Pulmonary artery endothelial cell (primary cell): Measurements from ENCODE around the gene SLC43A2. TPM values are rescaled to one million over a fixed set of nuclear protein-coding genes. Genes with fewer than 3 reads are reported as not detected.
A peak's percentile ranks its signal among the peaks of the same experiment; 100 is the strongest.

Experiments used
- DNase-seq: peaks from one replicate; pipeline ENCODE4 v3.0.0-alpha.2; 2011; ENCODE audit warnings: low read depth, low spot score
- total RNA-seq: library from RNA; depleted of rRNA; stranded (reverse); fragments of >200 nt; gene quantifications from 2 replicates; pipeline ENCODE4 v1.2.3, GENCODE V29; 2014

SLC43A2 gene
- total RNA-seq, 1 donor from 2014 or later: 24.5 TPM

GRCh38 chr17:1623057-1623630 lies 5.5 kb downstream of the SLC43A2 start:
- no peak for DNase-seq

DNA sequence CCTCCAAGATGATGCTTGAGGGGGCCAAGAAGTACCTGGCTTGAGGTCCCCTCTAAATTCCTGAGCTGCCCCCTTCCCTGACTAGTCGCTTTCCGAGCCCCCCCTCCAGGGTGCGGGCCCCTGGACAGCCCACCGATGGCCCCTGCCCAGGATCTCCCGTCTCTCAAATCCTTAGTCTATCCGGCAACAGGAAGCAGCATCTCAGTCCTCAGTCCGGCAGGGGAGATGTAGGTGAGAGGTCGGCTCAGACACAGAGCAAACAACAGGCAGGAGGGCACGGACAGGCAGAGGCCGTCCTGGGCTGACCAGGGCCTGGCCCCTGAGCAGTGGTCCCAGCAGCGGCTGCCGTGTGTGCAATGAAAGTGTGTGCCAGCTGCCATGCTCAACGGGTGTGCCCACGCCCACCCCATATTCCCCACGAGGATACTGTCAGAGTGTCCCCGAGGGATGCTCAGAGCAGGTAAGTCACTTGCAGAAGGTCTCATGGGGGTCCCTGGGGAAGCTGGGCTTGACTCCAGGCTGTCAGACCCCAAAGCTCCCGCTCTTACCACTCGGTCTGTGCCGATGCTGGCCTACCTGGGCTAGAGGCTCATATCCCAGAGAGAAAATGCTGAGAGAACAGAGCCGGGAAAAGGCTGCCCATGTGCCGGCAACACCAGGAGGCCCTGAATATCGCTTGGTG lies 7.2 kb downstream of the SLC43A2 start:
- no peak for DNase-seq

GRCh38 chr17:1620486-1620885 lies 8.1 kb downstream of the SLC43A2 start:
- no peak for DNase-seq

GRCh38 chr17:1617620-1618174 lies 10.9 kb downstream of the SLC43A2 start:
- peak; percentile 75 for DNase-seq

DNA sequence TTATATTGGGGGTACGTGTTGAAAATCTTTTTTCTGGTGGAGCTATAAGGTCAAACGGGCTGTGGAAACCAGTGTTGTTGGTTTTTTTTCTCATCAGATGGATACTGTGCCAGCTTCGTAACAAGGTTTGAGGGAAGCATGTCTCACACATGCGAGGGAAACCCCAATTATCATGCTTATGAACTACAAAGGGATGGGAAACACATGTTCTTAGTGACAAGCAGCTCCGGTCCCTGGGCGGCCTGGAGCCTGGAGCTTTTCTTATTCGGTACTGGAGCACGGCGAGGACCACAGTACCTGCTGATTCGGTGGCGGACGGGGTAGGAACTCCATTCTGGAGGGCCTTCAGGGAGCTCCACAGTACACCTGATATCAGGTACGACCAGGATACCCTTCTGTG lies 12.5 kb downstream of the SLC43A2 start:
- DNase-seq: no peak

GRCh38 chr17:1612400-1612799 lies 16.2 kb downstream of the SLC43A2 start:
- no peak for DNase-seq

- no peak for DNase-seq
Observed at GRCh38 chr17:1611715-1612114, 16.9 kb downstream of the SLC43A2 start.

- DNase-seq: no peak
Observed at GRCh38 chr17:1608676-1609075, 20.0 kb downstream of the SLC43A2 start.

GRCh38 chr17:1607971-1608320 lies 20.7 kb downstream of the SLC43A2 start:
- no peak for DNase-seq

- DNase-seq: no peak
Observed at GRCh38 chr17:1606352-1606985, 22.2 kb downstream of the SLC43A2 start.

- no peak for DNase-seq
Observed at GRCh38 chr17:1605681-1606351, 22.8 kb downstream of the SLC43A2 start.

DNA sequence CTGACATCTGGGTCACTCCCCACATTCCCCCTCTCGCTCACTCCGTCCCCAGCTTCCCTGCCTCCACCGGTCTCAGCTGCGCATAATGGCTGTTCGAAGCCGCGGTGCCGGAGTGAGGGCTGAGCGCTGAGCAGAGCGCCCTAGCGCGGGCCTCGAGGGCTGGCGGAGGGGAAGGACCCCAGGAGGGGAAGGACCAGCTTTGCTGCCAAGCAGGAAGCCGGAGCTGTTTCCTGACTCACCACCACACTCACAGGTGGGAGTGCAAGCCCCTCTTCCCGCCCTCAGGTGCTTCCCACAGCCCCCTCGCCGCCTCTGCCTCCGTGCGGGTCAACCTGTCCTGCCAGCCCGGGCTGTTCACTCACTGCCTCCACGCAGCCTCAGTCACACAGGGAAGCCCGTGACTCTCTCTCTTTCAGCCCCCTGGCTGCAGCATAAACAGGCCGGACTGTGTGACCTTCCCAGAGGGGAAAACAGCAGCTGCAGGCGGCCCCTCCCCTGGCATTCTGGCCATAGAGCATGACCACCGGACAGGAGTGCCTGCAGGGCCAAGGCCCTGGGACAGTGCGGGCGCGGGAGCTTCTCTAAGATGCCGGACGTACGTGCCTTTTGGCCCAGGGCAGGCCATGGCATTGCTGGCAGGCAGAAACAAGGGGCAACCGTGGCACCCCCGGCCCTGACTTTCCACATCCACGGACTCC lies 23.7 kb downstream of the SLC43A2 start:
- DNase-seq: no peak

GRCh38 chr17:1601571-1601970 lies 27.1 kb downstream of the SLC43A2 start:
- DNase-seq: no peak

GRCh38 chr17:1598399-1599095 lies 30.1 kb downstream of the SLC43A2 start:
- no peak for DNase-seq

GRCh38 chr17:1597861-1598342 lies 30.7 kb downstream of the SLC43A2 start:
- DNase-seq: no peak

- DNase-seq: no peak
Observed at GRCh38 chr17:1593630-1593931, 35.1 kb downstream of the SLC43A2 start.

DNA sequence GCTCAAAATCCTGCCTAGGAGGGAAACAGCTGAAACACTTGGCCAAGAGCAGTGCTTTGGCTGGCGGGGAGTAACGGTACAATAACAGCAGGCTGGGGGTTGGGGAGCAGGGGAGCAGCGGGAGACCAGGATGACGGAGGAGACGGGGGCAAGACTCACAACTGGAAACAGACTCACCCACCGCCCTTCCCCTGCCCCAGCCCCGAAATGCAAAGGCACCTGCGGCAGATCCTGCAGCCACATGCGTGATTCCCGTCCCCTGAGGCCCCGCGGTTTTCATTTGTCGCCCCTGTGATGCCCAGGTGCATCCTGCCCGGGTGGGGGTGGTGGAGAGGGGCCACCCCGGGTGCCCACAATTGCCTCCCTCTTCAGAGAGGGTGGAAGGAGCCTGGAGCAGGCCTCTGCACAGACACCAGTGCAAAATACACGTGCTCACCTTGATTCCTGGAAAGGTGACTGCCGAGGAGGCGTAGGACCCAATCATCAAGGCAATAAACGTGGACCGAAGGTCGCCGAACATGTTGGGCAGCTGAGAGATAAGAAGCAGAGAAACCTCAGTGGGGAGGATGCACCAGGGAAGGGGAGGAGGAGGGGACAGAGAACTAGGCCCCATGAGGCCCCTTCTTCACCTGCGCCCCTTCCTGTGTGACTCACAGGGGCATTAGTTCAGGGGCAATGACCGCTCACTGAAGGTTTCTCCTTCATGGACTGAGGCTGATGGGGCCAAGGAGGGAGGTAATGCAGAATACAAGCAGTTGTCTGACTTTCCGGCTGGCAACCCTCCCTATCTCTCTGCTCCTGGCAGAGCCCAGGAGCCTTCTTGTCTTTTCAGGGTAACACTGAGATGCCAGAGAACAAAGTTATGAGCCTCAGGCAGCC lies 35.6 kb downstream of the SLC43A2 start:
- DNase-seq: no peak

DNA sequence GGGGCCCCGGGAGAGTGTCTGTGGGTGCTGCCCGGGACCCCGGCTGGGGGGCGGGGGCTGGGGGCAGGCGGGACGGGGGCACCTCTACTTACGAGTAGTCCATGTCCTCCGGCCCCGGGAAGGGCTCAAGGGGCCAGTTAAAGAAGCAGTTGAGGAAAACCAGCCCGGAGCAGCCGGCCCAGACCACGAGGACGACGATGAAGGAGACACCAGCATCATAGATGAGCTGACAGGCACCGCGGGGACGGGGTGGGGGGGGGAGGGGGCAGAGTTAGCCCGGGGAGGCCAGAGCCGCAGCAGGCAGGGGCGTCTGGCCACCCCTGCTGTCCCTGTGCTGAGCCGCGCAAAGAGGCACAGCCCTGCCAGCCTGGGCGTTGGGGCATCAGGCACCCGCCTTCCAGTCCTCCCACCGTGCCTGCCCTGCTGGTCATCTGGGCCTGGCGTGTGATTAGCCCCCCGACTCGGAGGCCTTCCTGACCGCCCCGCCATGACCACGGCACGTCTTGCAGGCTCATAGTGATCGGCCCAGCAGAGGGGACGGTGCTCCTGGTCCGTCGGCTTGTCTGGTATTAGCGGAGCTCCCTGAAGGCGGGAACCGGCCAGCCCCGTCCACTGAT lies 37.1 kb downstream of the SLC43A2 start:
- no peak for DNase-seq

GRCh38 chr17:1590747-1591473 lies 37.7 kb downstream of the SLC43A2 start:
- no peak for DNase-seq
